MCF 10A (cell line): ENCODE results near the gene CILP2. TPM values are rescaled to one million over a fixed set of nuclear protein-coding genes. Genes with fewer than 3 reads are reported as not detected.
A peak's percentile ranks its signal among the peaks of the same experiment; 100 is the strongest.

Source experiments
- BruUV-seq: library from RNA; stranded (reverse); fragments of 400-500 nt; replicated peaks from 2 replicates; lab custom pipeline; 2021; lab: Mats Ljungman, UMichigan
- CTCF ChIA-PET: fragments of 300-600 bp; sonication (Branson Sonifier 250); formaldehyde crosslinking; extraction: SDS; loops from one replicate; lab custom pipeline; 2021; ENCODE audit warnings: antibody characterized with exemption, inconsistent platforms; lab: Yijun Ruan, JAX
- POLR2A ChIA-PET: fragments of 300-600, 350-650 bp; sonication (Branson Sonifier 250); formaldehyde crosslinking; extraction: SDS; loops from one replicate; lab custom pipeline; 2020; ENCODE audit warnings: antibody characterized with exemption, inconsistent platforms; lab: Yijun Ruan, JAX
- DNase-seq: peaks from one replicate; pipeline ENCODE4 v3.0.0-alpha.2; 2018; ENCODE audit not compliant: unreplicated experiment
- H3K27ac Mint-ChIP-seq: one replicate; pipeline ENCODE4 v1.8.0; 2022; ENCODE audit warnings: mild to moderate bottlenecking, low read depth, mixed read lengths; ENCODE audit not compliant: unreplicated experiment
- H3K27me3 Mint-ChIP-seq: one replicate; pipeline ENCODE4 v1.8.0; 2022; ENCODE audit warnings: mixed read lengths; ENCODE audit not compliant: insufficient read depth, unreplicated experiment
- H3K36me3 Mint-ChIP-seq: one replicate; pipeline ENCODE4 v1.8.0; 2022; ENCODE audit warnings: mild to moderate bottlenecking, moderate library complexity, mixed read lengths; ENCODE audit not compliant: insufficient read depth, unreplicated experiment
- H3K4me1 Mint-ChIP-seq: one replicate; pipeline ENCODE4 v1.8.0; 2022; ENCODE audit warnings: mixed read lengths; ENCODE audit not compliant: insufficient read depth, unreplicated experiment
- H3K4me3 Mint-ChIP-seq: one replicate; pipeline ENCODE4 v1.8.0; 2022; ENCODE audit warnings: mild to moderate bottlenecking, moderate library complexity, mixed read lengths; ENCODE audit not compliant: unreplicated experiment
- H3K9me3 Mint-ChIP-seq: one replicate; pipeline ENCODE4 v1.8.0; 2022; ENCODE audit warnings: mixed read lengths; ENCODE audit not compliant: unreplicated experiment
- intact Hi-C: fragments of 100-400 bp; cut with micrococcal nuclease; formaldehyde crosslinking; loops from 2 replicates; pipeline ENCODE4 v1.14.1; 2022
- total RNA-seq: library from RNA; stranded (reverse); gene quantifications from 2 replicates; pipeline ENCODE4 v1.2.3, GENCODE V29; 2022
- TF ChIP-seq, protein P1 (sequence below): fragments of 200-600 bp; IDR thresholded peaks from one replicate; pipeline ENCODE4 v1.8.0; 2022; ENCODE audit warnings: antibody characterized with exemption, mild to moderate bottlenecking; ENCODE audit not compliant: unreplicated experiment

CILP2 gene
- total RNA-seq, 1 experiment from 2014 or later: 0.12 TPM

DNA sequence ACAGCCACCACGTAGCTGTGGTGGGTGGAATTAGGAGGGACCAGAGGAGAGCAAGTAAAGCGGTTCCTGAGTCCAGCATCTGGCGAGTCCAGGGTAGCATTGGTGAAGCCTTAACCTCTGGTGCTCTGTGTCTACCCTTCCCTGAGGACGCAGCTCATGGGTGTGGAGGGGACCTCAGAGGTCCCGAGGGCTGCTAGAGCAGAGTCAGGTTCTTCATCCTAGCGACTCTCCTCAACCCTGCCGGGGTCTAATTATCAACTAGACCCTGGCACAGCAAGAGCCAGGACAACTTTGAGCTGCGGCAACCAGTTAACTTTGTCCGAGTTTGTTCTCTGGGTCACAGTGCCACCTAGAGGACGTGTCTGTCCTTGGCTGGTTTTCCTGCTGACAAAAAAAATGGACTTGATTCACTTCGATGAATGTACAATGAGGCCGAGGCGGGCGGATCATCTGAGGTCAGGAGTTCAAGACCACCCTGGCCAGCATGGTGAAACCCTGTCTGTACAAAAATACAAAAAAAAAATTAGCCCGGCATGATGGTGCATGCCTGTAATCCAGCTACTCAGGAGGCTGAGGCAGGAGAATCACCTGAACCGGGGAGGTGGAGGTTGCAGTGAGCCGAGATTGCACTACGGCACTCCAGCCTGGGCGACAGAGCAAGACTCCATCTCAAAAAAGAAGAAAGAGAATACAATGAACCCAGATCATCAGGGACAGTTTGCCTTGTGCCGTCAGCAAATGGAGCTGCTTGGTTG is 47.7 kb upstream of the CILP2 start:
- H3K9me3 Mint-ChIP-seq: no peaks in the 10 kb centered on the region
- CTCF ChIA-PET: interaction anchor here (0.6 to 7.5 kb wide), 56 partner anchors 10 to 952 kb away, joined by 3 to 176 read pairs (median 4); partner anchors contain the start of gene GATAD2A
- TF ChIP-seq, protein P1, sequence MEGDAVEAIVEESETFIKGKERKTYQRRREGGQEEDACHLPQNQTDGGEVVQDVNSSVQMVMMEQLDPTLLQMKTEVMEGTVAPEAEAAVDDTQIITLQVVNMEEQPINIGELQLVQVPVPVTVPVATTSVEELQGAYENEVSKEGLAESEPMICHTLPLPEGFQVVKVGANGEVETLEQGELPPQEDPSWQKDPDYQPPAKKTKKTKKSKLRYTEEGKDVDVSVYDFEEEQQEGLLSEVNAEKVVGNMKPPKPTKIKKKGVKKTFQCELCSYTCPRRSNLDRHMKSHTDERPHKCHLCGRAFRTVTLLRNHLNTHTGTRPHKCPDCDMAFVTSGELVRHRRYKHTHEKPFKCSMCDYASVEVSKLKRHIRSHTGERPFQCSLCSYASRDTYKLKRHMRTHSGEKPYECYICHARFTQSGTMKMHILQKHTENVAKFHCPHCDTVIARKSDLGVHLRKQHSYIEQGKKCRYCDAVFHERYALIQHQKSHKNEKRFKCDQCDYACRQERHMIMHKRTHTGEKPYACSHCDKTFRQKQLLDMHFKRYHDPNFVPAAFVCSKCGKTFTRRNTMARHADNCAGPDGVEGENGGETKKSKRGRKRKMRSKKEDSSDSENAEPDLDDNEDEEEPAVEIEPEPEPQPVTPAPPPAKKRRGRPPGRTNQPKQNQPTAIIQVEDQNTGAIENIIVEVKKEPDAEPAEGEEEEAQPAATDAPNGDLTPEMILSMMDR: peak; percentile 71
- H3K27ac Mint-ChIP-seq: peak overlapping the region; percentile 75
- POLR2A ChIA-PET: interaction anchor here (0.6 to 1.7 kb wide), 11 partner anchors 25 to 439 kb away, joined by 3 to 8 read pairs (median 4); partner anchors contain the start of genes GATAD2A, NDUFA13, NR2C2AP and TSSK6
- H3K4me1 Mint-ChIP-seq: peaks cover 12% of the 10 kb centered on the region
- H3K4me3 Mint-ChIP-seq: no peak overlapping the region
- H3K36me3 Mint-ChIP-seq: peaks cover 34% of the 10 kb centered on the region
- intact Hi-C loops: loop anchor here (1.0 to 5.0 kb wide), 3 partner anchors 103 to 344 kb away; no protein-coding TSS in a partner anchor
- peak; percentile 86 for DNase-seq
- H3K27me3 Mint-ChIP-seq: no peaks in the 10 kb centered on the region
- BruUV-seq: no TSS peak

DNA sequence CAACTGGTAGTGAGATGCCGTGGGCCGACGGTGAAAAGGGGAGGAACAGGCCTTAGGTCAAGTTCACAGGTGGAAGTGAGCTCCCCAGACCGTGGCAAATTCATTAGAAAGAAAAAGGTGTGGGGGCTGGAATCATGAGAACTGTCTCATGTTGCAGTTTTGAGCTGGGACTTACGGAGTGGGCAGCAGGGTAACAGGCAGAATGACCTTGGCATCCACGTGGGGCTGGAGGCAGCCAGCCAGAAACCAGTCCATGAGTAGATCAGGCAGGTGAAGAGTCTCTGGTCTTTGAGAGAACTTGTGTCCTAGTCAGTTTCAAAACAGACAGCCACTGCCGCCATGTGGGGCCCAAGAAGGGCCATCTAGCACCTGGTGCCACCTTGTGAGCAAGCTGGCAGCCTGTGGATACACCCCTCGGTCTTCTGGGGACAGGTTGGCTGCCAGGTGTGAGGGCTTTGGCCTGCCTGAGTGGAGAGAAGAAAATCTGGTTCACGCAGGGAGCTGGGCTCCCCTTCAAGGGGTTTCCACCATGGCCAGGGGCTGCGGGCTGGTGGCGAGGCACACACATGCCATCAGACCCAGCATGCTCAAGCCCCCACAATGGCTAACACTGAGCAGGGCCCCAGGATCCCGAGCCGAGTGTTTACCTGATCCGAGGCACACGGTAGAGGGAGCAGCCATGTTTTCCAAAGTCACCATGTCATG is 46.6 kb upstream of the CILP2 start:
- no peak overlapping the region for H3K4me3 Mint-ChIP-seq
- intact Hi-C loops: loop anchor here (5.0 kb wide), 1 partner anchor 104 kb away; no protein-coding TSS in a partner anchor
- DNase-seq: no peak
- H3K36me3 Mint-ChIP-seq: peaks cover 43% of the 10 kb centered on the region
- no peaks in the 10 kb centered on the region for H3K27me3 Mint-ChIP-seq
- no TSS peak for BruUV-seq
- H3K9me3 Mint-ChIP-seq: no peaks in the 10 kb centered on the region
- TF ChIP-seq, protein P1: no peak
- CTCF ChIA-PET: interaction anchor here (0.6 to 7.5 kb wide), 30 partner anchors 9 to 335 kb away, joined by 3 to 176 read pairs (median 4); partner anchors contain the start of gene GATAD2A
- no peak overlapping the region for H3K27ac Mint-ChIP-seq
- POLR2A ChIA-PET: interaction anchor here (1.0 kb wide), 1 partner anchor 25 kb away, joined by 7 read pairs; the partner anchor contains the start of genes NDUFA13 and TSSK6
- H3K4me1 Mint-ChIP-seq: peaks cover 12% of the 10 kb centered on the region

DNA sequence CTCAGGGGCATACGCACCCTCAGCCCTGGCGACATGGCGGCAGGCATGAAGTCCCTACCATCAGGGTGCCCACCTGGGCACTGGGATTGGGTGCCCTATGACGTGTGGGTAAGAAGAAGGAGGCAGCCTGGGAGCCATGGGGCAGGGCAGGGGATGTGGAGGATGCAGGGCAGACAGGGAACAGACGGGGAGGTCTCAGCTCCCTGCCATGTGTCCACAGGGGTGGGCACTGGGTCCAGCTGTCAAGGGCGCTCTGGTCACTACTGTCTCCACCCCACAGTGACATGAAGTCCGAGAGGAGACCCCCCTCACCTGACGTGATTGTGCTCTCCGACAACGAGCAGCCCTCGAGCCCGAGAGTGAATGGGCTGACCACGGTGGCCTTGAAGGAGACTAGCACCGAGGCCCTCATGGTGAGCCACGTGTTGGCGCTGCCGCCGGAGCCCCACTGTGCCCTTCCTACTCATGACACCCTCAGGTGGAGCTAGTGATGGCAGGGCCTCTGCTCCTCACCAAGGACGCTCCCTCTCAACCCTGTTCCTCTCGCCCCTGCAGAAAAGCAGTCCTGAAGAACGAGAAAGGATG is 45.9 kb upstream of the CILP2 start:
- H3K27me3 Mint-ChIP-seq: no peaks in the 10 kb centered on the region
- no TSS peak for BruUV-seq
- TF ChIP-seq, protein P1: no peak
- peaks cover 49% of the 10 kb centered on the region for H3K36me3 Mint-ChIP-seq
- DNase-seq: no peak
- H3K4me3 Mint-ChIP-seq: no peak overlapping the region
- H3K27ac Mint-ChIP-seq: no peak overlapping the region
- CTCF ChIA-PET: interaction anchor here (0.6 to 7.5 kb wide), 12 partner anchors 9 to 1784 kb away, joined by 3 to 176 read pairs (median 5); no protein-coding TSS in a partner anchor
- no peaks in the 10 kb centered on the region for H3K9me3 Mint-ChIP-seq
- intact Hi-C loops: loop anchor here (5.0 kb wide), 1 partner anchor 105 kb away; no protein-coding TSS in a partner anchor
- peaks cover 12% of the 10 kb centered on the region for H3K4me1 Mint-ChIP-seq
- POLR2A ChIA-PET: interaction anchor here (0.6 to 1.7 kb wide), 3 partner anchors 46 to 127 kb away, joined by 3 to 5 read pairs (median 3); no protein-coding TSS in a partner anchor
